Measurements from ENCODE around the gene PTPA. TPM values are rescaled to one million over a fixed set of nuclear protein-coding genes. Genes with fewer than 3 reads are reported as not detected.

The PTPA gene
- total and polyA plus RNA-seq, 2 donors (not counting 1 experiment from before 2014, with no cell fraction given): 35.0 to 73.9 TPM

- Histone ChIP-seq H3K9me3 (ENCODE audit: control extremely low read depth in 1 of 3, control insufficient read depth in 2 of 3, insufficient read depth in 1 of 3, low read length in 2 of 3) (no peaks in the 10 kb centered on the region), H3K27me3 (replicated peaks in 1 of 4; ENCODE audit: control extremely low read depth in 1 of 4, control insufficient read depth in 3 of 4, insufficient read depth in 4 of 4, low read length in 3 of 4) (no peaks in the 10 kb centered on the region), H3K9ac (ENCODE audit: low read length) (no peak overlapping the region), H3K27ac (ENCODE audit: low read length in 2 of 2) (no peak overlapping the region), H3K4me2 (replicated peaks; ENCODE audit: low read depth, low read length, poor library complexity, severe bottlenecking) (no peak overlapping the region), H3K4me1 (ENCODE audit: control insufficient read depth in 2 of 2, insufficient read depth in 2 of 2, low read length in 2 of 2) (no peaks in the 10 kb centered on the region), H3K79me2 (ENCODE audit: control insufficient read depth, insufficient read depth, low read length) (no peaks in the 10 kb centered on the region), H2AFZ (ENCODE audit: insufficient read depth, low read depth, low read length, poor library complexity, severe bottlenecking) (no peak overlapping the region), H3K36me3 (replicated peaks in 1 of 2; ENCODE audit: control extremely low read depth in 1 of 2, control insufficient read depth in 1 of 2, extremely low read depth in 1 of 2, insufficient read depth in 2 of 2, low read length in 1 of 2) (no peaks in the 10 kb centered on the region), H4K20me1 (ENCODE audit: control insufficient read depth, insufficient read depth, low read length, poor library complexity, severe bottlenecking) (no peaks in the 10 kb centered on the region), H3K4me3 (ENCODE audit: control extremely low read depth in 1 of 5, extremely low read depth in 1 of 5, insufficient read depth in 1 of 5, low read depth in 2 of 5, low read length in 4 of 5) (no peak overlapping the region)
- H3K27ac Mint-ChIP-seq: no peak overlapping the region
- POLR2A ChIA-PET: no interaction called here
- intact Hi-C loops (cut with micrococcal nuclease): no loop called here
- 88% methylated on average over 10 of the region's 11 CpGs for WGBS (ENCODE audit: insufficient coverage)
- H3K9me3 Mint-ChIP-seq (ENCODE audit: insufficient read depth): no peaks in the 10 kb centered on the region
- H3K4me3 Mint-ChIP-seq: no peak overlapping the region
- ATAC-seq (ENCODE audit: low read depth): no peak
- H3K4me1 Mint-ChIP-seq: no peaks in the 10 kb centered on the region
- no peak for TF ChIP-seq EZH2 (IDR thresholded peaks at IDR 0.05; ENCODE audit: borderline replicate concordance, insufficient read depth, low read depth, low read length, poor library complexity, severe bottlenecking)
- TF ChIP-seq, protein P1, sequence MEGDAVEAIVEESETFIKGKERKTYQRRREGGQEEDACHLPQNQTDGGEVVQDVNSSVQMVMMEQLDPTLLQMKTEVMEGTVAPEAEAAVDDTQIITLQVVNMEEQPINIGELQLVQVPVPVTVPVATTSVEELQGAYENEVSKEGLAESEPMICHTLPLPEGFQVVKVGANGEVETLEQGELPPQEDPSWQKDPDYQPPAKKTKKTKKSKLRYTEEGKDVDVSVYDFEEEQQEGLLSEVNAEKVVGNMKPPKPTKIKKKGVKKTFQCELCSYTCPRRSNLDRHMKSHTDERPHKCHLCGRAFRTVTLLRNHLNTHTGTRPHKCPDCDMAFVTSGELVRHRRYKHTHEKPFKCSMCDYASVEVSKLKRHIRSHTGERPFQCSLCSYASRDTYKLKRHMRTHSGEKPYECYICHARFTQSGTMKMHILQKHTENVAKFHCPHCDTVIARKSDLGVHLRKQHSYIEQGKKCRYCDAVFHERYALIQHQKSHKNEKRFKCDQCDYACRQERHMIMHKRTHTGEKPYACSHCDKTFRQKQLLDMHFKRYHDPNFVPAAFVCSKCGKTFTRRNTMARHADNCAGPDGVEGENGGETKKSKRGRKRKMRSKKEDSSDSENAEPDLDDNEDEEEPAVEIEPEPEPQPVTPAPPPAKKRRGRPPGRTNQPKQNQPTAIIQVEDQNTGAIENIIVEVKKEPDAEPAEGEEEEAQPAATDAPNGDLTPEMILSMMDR (IDR thresholded peaks at IDR 0.05): no peak
- no peak for DNase-seq
- CTCF ChIA-PET: interaction anchor here (1.5 kb wide), 1 partner anchor 9 kb away, joined by 3 read pairs; no protein-coding TSS in a partner anchor
- no peaks in the 10 kb centered on the region for H3K27me3 Mint-ChIP-seq
Measured at GRCh38 chr9:129104051-129104450, 7.2 kb upstream of the PTPA start.

- Histone ChIP-seq H3K79me2 (ENCODE audit: control insufficient read depth, insufficient read depth, low read length) (no peaks in the 10 kb centered on the region), H3K9ac (ENCODE audit: low read length) (no peak overlapping the region), H3K27me3 (replicated peaks in 1 of 4; ENCODE audit: control extremely low read depth in 1 of 4, control insufficient read depth in 3 of 4, insufficient read depth in 4 of 4, low read length in 3 of 4) (no peaks in the 10 kb centered on the region), H3K4me3 (ENCODE audit: control extremely low read depth in 1 of 5, extremely low read depth in 1 of 5, insufficient read depth in 1 of 5, low read depth in 2 of 5, low read length in 4 of 5) (no peak overlapping the region), H4K20me1 (ENCODE audit: control insufficient read depth, insufficient read depth, low read length, poor library complexity, severe bottlenecking) (no peaks in the 10 kb centered on the region), H3K9me3 (ENCODE audit: control extremely low read depth in 1 of 3, control insufficient read depth in 2 of 3, insufficient read depth in 1 of 3, low read length in 2 of 3) (no peaks in the 10 kb centered on the region), H2AFZ (ENCODE audit: insufficient read depth, low read depth, low read length, poor library complexity, severe bottlenecking) (no peak overlapping the region), H3K36me3 (replicated peaks in 1 of 2; ENCODE audit: control extremely low read depth in 1 of 2, control insufficient read depth in 1 of 2, extremely low read depth in 1 of 2, insufficient read depth in 2 of 2, low read length in 1 of 2) (no peaks in the 10 kb centered on the region), H3K4me1 (ENCODE audit: control insufficient read depth in 2 of 2, insufficient read depth in 2 of 2, low read length in 2 of 2) (peaks cover 3 to 6% of the 10 kb centered on the region in 2 donors), H3K27ac (ENCODE audit: low read length in 2 of 2) (no peak overlapping the region), H3K4me2 (replicated peaks; ENCODE audit: low read depth, low read length, poor library complexity, severe bottlenecking) (no peak overlapping the region)
- H3K27me3 Mint-ChIP-seq: no peaks in the 10 kb centered on the region
- no peak for TF ChIP-seq EZH2 (IDR thresholded peaks at IDR 0.05; ENCODE audit: borderline replicate concordance, insufficient read depth, low read depth, low read length, poor library complexity, severe bottlenecking)
- TF ChIP-seq, protein P1 (IDR thresholded peaks at IDR 0.05): no peak
- 90% methylated on average over 14 of the region's 17 CpGs for whole genome bisulfite sequencing (ENCODE audit: insufficient coverage)
- H3K4me1 Mint-ChIP-seq: peaks cover 8% of the 10 kb centered on the region
- H3K4me3 Mint-ChIP-seq: no peak overlapping the region
- intact Hi-C loops (cut with micrococcal nuclease): no loop called here
- POLR2A ChIA-PET: no interaction called here
- DNase-seq: no peak
- ATAC-seq (ENCODE audit: low read depth): no peak
- no peaks in the 10 kb centered on the region for H3K9me3 Mint-ChIP-seq (ENCODE audit: insufficient read depth)
- CTCF ChIA-PET: no interaction called here
- no peak overlapping the region for H3K27ac Mint-ChIP-seq
Measured at GRCh38 chr9:129105857-129106694, 5.1 kb upstream of the PTPA start.
